Lung (tissue), 12 donors: ENCODE data around the gene KBTBD4. TPM values are rescaled to one million over a fixed set of nuclear protein-coding genes. Genes with fewer than 3 reads are reported as not detected.

ENCODE experiments used
- ATAC-seq: fragments of 200-7000 bp; cut with Tn5 transposase; one replicate; pipeline ENCODE4 v1.9.1; 2020; ENCODE audit warnings: moderate number of reproducible peaks; ENCODE audit not compliant: insufficient read depth, low FRiP score
- DNase-seq, 3 donors: peaks; one replicate each; pipeline ENCODE4 v3.0.0-alpha.2; 2013 to 2017
- H3K27ac ChIP-seq, 2 donors: one replicate each; pipeline ENCODE4 v1.5.1; 2013; ENCODE audit warnings: mild to moderate bottlenecking in 2 of 2, moderate library complexity in 2 of 2, control low read depth in 1 of 2, inconsistent platforms in 1 of 2, low read depth in 1 of 2, low read length in 1 of 2
- H3K27me3 ChIP-seq, 3 donors: one replicate each; pipeline ENCODE4 v1.5.1; 2013; ENCODE audit warnings: low read length in 2 of 3; ENCODE audit not compliant: control insufficient read depth in 3 of 3, insufficient read depth in 3 of 3
- H3K36me3 ChIP-seq, 4 donors: one replicate each; pipeline ENCODE4 v1.5.1; 2013; ENCODE audit warnings: low read length in 4 of 4, mild to moderate bottlenecking in 1 of 4, moderate library complexity in 1 of 4; ENCODE audit not compliant: control insufficient read depth in 4 of 4, insufficient read depth in 4 of 4
- H3K4me1 ChIP-seq, 5 donors: one replicate each; pipeline ENCODE4 v1.5.1; 2013; ENCODE audit warnings: low read length in 5 of 5, mild to moderate bottlenecking in 2 of 5, moderate library complexity in 1 of 5; ENCODE audit not compliant: control insufficient read depth in 5 of 5, insufficient read depth in 5 of 5
- H3K4me3 ChIP-seq: one replicate; pipeline ENCODE4 v1.5.1; 2013; ENCODE audit warnings: mild to moderate bottlenecking, control low read depth, moderate library complexity
- H3K9ac ChIP-seq, 2 donors: one replicate each; pipeline ENCODE4 v1.5.1; 2013; ENCODE audit warnings: low read length in 2 of 2, control low read depth in 1 of 2; ENCODE audit not compliant: insufficient read depth in 1 of 2
- H3K9me3 ChIP-seq, 4 donors: one replicate each; pipeline ENCODE4 v1.5.1; 2013; ENCODE audit warnings: low read length in 3 of 4, mild to moderate bottlenecking in 1 of 4, moderate library complexity in 1 of 4; ENCODE audit not compliant: control insufficient read depth in 4 of 4, insufficient read depth in 3 of 4
- CTCF ChIP-seq: IDR thresholded peaks from 2 replicates; pipeline ENCODE4 v1.5.1; 2012; ENCODE audit warnings: mild to moderate bottlenecking; ENCODE audit errors: control extremely low read depth, extremely low read depth
- WGBS, 2 donors: extraction: QIAGEN DNeasy Blood & Tissue Kit; methylation state at CpG; one replicate each; pipeline ENCODE4 v1.1.7; 2013; 5-methylcytosine and 5-hydroxymethylcytosine counted together
- polyA plus RNA-seq, 2 donors: library from polyadenylated mRNA; stranded (reverse); fragments of 200-250 nt; gene quantifications; one replicate each; pipeline ENCODE4 v1.2.1, GENCODE V29; 2013
- total RNA-seq, 2 donors: library from RNA; depleted of rRNA in 1 of 2; stranded (reverse); fragments of >200 nt in 1 of 2; gene quantifications; one replicate each; pipeline ENCODE4 v1.2.1, GENCODE V29; 2014 to 2021
- donor health status: control.
- donor health status: control.
- donor health status: Bipolar disorder and iron deficiency.
- donor health status: healthy.
- donor health status: DM: yes; HTN: yes; CAD: no.

Gene KBTBD4
- total and polyA plus RNA-seq, 4 donors, result 5.8 to 17.1 (median 15.9) TPM

DNA sequence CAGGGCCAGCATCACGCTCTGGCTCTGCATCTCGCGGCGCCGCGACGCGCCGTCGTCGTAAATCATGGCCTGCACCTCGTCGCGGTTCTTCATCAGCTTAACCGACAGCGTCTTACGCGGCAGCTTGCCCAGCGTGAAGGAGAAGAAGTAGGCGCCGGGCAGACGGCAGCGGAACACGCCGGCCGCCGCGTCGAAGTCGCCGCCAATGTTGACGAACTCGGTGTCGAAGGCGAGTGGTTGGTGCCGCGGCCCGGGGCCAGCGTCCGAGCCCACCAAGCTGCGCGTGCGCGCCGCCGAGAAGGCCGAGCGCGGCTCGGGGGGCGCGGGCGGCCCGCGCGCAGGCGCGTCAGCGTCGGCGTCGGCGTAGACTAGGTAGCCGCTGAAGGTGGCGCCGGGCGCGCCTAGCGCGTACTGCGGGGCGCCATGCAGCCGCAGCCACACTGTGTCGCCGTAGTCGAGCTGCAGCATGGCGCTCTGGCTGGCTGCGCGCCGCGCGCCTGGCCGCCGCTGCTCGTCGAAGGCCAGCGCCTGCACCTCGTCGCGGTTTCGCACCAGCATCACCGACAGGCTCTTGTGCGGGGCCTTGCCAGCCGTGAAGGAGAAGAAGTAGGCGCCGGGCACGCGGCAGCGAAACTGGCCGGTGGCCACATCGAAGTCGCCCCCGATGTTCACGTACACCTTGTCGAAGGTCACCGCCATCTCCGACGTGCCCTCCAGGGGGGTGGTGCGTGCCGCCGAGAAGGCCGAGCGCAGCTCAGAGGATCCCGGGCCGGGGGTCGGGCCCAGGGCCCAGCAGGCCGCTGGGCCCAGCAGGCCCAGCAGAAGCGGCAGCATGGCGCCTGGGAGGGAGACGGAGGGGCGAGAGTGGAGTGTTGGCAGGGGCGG lies 11.4 kb upstream of the KBTBD4 start:
- DNase-seq, result peak; percentile 62 to 77 (median 63)
- 54 to 77% methylated on average over 111 to 122 of the region's 122 CpGs for WGBS, 2 donors
- Histone ChIP-seq H3K9me3 (peaks cover 0 to 4% (median 0%) of the 10 kb centered on the region in 4 donors), H3K27ac (no peak overlapping the region), H3K4me3 (peak overlapping the region; percentile 15), H3K9ac (no peak overlapping the region), H3K4me1 (peaks cover 0 to 31% (median 5%) of the 10 kb centered on the region in 5 donors), H3K27me3 (peaks cover 0 to 20% (median 12%) of the 10 kb centered on the region in 3 donors), H3K36me3 (peaks cover under 1 to 3% (median 1%) of the 10 kb centered on the region in 4 donors)
- ATAC-seq, result no peak
- TF ChIP-seq CTCF, result no peak

DNA sequence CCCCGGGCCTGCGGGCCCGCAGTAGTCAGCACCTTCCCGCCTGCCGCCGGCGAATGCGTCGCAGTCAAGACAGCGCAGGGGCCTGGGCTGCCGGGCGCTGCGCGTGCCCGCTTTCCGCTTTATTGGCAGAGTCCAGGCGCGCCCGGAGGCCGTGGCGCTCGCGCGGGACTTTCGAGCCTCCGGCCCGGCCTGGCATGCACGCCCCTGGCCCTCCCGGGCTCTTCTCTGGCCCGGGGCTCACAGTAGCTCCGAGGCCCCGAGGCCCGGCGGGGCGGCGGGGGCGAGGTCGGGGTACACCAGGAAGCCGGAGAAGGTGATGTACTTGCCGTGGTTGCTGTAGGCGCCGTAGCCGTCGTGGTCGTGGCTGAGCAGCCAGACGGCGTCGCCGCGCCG lies 10.8 kb upstream of the KBTBD4 start:
- Histone ChIP-seq H3K36me3 (peaks cover 3 to 5% (median 3%) of the 10 kb centered on the region in 4 donors), H3K9ac (no peak overlapping the region), H3K27me3 (peaks cover 0 to 17% (median 12%) of the 10 kb centered on the region in 3 donors), H3K4me3 (no peak overlapping the region), H3K9me3 (peaks cover 0 to 4% (median 0%) of the 10 kb centered on the region in 4 donors), H3K4me1 (peaks cover 0 to 30% (median 4%) of the 10 kb centered on the region in 5 donors), H3K27ac (no peak overlapping the region)
- TF ChIP-seq CTCF, result no peak
- WGBS, 2 donors, result 51 to 80% methylated on average over 51 of the region's 51 CpGs
- DNase-seq, result peak; percentile 40 to 67 (median 65)
- no peak for ATAC-seq

DNA sequence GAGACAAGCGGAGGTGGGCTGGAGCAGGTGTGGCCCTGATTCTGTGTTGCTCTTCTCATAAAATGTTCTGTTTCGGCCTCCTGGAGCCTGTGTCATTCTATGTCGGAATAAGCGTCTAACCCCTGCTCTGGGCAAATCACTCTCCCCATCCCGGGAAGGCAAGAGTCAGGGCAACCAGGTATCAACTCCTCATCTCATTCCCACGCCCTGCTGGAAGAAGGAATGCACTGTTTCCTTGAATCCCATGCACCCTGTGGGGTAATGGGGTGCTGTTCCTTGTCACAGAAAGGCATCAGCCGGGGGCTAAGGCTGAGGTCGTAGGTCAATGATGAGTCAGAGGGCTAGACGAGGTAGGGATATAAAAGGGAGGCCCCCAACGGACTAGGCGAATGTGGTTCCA lies 10.3 kb upstream of the KBTBD4 start:
- ATAC-seq (no peak), DNase-seq (no peak)
- Histone ChIP-seq H3K9ac (no peak overlapping the region), H3K27ac (no peak overlapping the region), H3K4me1 (peaks cover 0 to 26% (median 0%) of the 10 kb centered on the region in 5 donors), H3K36me3 (peaks cover 3 to 8% (median 5%) of the 10 kb centered on the region in 4 donors), H3K4me3 (no peak overlapping the region), H3K9me3 (peaks cover 0 to 4% (median 0%) of the 10 kb centered on the region in 4 donors), H3K27me3 (peaks cover 0 to 13% (median 12%) of the 10 kb centered on the region in 3 donors)
- WGBS, 2 donors, result 83 to 87% methylated on average over 11 of the region's 11 CpGs
- TF ChIP-seq CTCF, result no peak
